ENCODE results near the gene RNF138.

DNA sequence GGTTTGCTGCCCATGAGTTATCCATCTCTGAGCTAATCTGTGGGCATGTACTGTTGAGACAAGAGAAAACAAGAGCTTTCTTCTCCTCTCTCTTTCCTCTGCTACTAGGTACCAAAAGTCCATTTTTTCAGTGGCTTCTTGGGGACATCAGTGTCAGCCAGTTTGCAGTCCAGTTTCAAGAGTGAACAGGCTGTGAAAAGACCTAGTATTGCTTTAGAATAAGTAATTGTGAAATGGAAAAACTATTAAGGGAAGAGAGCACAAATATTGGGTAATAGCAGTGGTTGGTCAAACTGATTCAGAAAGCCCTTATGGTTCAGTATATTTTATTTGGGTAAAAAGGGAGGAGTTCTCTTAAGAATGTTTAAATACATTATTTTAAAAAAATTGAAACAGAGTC, 65.2 kb downstream of the RNF138 start:
- TF ChIP-seq, protein P1, sequence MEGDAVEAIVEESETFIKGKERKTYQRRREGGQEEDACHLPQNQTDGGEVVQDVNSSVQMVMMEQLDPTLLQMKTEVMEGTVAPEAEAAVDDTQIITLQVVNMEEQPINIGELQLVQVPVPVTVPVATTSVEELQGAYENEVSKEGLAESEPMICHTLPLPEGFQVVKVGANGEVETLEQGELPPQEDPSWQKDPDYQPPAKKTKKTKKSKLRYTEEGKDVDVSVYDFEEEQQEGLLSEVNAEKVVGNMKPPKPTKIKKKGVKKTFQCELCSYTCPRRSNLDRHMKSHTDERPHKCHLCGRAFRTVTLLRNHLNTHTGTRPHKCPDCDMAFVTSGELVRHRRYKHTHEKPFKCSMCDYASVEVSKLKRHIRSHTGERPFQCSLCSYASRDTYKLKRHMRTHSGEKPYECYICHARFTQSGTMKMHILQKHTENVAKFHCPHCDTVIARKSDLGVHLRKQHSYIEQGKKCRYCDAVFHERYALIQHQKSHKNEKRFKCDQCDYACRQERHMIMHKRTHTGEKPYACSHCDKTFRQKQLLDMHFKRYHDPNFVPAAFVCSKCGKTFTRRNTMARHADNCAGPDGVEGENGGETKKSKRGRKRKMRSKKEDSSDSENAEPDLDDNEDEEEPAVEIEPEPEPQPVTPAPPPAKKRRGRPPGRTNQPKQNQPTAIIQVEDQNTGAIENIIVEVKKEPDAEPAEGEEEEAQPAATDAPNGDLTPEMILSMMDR (IDR thresholded peaks at IDR 0.05) = no peak
- no peak for TF ChIP-seq POLR2A (IDR thresholded peaks at IDR 0.05)

All from upper lobe of left lung (tissue), 4 donors.